Spinal cord (tissue), 10 donors: ENCODE results near the gene IFIH1. TPM values are rescaled to one million over a fixed set of nuclear protein-coding genes. Genes with fewer than 3 reads are reported as not detected.

Experiments
- DNase-seq, 6 donors: peaks; one replicate each; pipeline versions ENCODE4 v3.0.0 to v3.0.0-alpha.2; 2013 to 2015; ENCODE audit warnings: low spot score in 6 of 6, low read depth in 4 of 6
- H3K27ac ChIP-seq: one replicate; pipeline ENCODE4 v1.5.1; 2013; ENCODE audit warnings: low read depth, low read length, control low read depth
- H3K27me3 ChIP-seq: one replicate; pipeline ENCODE4 v1.6.1; 2013; ENCODE audit warnings: low read length; ENCODE audit not compliant: control insufficient read depth, insufficient read depth
- H3K36me3 ChIP-seq: one replicate; pipeline ENCODE4 v1.6.1; 2013; ENCODE audit warnings: low read length; ENCODE audit not compliant: control insufficient read depth, insufficient read depth
- H3K4me1 ChIP-seq: one replicate; pipeline ENCODE4 v1.6.1; 2013; ENCODE audit warnings: low read length; ENCODE audit not compliant: control insufficient read depth, insufficient read depth
- H3K4me3 ChIP-seq: one replicate; pipeline ENCODE4 v1.5.1; 2013; ENCODE audit warnings: low read depth, low read length, control low read depth
- H3K9me3 ChIP-seq: one replicate; pipeline ENCODE4 v1.6.1; 2013; ENCODE audit warnings: low read length; ENCODE audit not compliant: control insufficient read depth, insufficient read depth
- whole genome bisulfite sequencing: methylation state at CpG from one replicate; pipeline ENCODE4 v1.1.5; 2013; ENCODE audit warnings: missing lambda C conversion rate; ENCODE audit not compliant: insufficient coverage; 5-methylcytosine and 5-hydroxymethylcytosine counted together
- polyA plus RNA-seq, 2 donors: library from polyadenylated mRNA; unstranded; fragments of 120-200 nt; gene quantifications; one replicate each; pipeline ENCODE4 v1.2.1, GENCODE V29; 2013; ENCODE audit not compliant: insufficient read length in 2 of 2
- total RNA-seq, 2 donors: library from RNA; depleted of rRNA in 1 of 2; stranded (reverse); fragments of 120-200 nt in 1 of 2; fragments of >200 nt in 1 of 2; gene quantifications; one replicate each; pipeline versions ENCODE4 v1.2.3 to v1.2.4, GENCODE V29; 2013 to 2014
- donor health status: healthy.

The IFIH1 gene
- total and polyA plus RNA-seq, 4 donors, result 4.9 to 9.3 (median 7.6) TPM

- H3K27ac ChIP-seq, result no peak overlapping the region
These were observed 72.7 kb downstream of the IFIH1 start for GRCh38 chr2:162245781-162246180.

GRCh38 chr2:162245061-162245460 is 73.4 kb downstream of the IFIH1 start:
- no peak overlapping the region for H3K4me3 ChIP-seq
- no peaks in the 10 kb centered on the region for H3K27me3 ChIP-seq
- DNase-seq, result no peak
- peaks cover 5% of the 10 kb centered on the region for H3K4me1 ChIP-seq
- H3K27ac ChIP-seq, result no peak overlapping the region
- WGBS, result no CpG with 5 or more reads among the region's 1 CpG
- no peaks in the 10 kb centered on the region for H3K36me3 ChIP-seq
- H3K9me3 ChIP-seq, result peaks cover 3% of the 10 kb centered on the region

More at GRCh38 chr2:162245781-162246180, 72.7 kb downstream of the IFIH1 start:
- Histone ChIP-seq H3K4me1 (peaks cover 5% of the 10 kb centered on the region), H3K36me3 (no peaks in the 10 kb centered on the region), H3K27me3 (no peaks in the 10 kb centered on the region), H3K4me3 (no peak overlapping the region), H3K9me3 (peaks cover 5% of the 10 kb centered on the region)
- DNase-seq, result no peak

- 50% methylated on average over 1 of the region's 2 CpGs for WGBS
- peak in 1 of 6 donors; percentile 15 for DNase-seq
- no peaks in the 10 kb centered on the region for H3K27me3 ChIP-seq
- H3K4me1 ChIP-seq, result peaks cover 5% of the 10 kb centered on the region
- H3K9me3 ChIP-seq, result no peaks in the 10 kb centered on the region
- no peaks in the 10 kb centered on the region for H3K36me3 ChIP-seq
- H3K4me3 ChIP-seq, result no peak overlapping the region
- H3K27ac ChIP-seq, result no peak overlapping the region
These were observed 73.9 kb downstream of the IFIH1 start for GRCh38 chr2:162244541-162245031.

- H3K4me3 ChIP-seq, result no peak overlapping the region
These were observed 74.8 kb downstream of the IFIH1 start for GRCh38 chr2:162243715-162244114.

GRCh38 chr2:162243294-162243693 is 75.2 kb downstream of the IFIH1 start, which contains the start of gene FAP:
Gene FAP, minus strand, starts transcription at chr2:162243445. Its CDS starts 118 bp downstream, at chr2:162243327.
- H3K9me3 ChIP-seq, result no peaks in the 10 kb centered on the region
- no peaks in the 10 kb centered on the region for H3K36me3 ChIP-seq
- peak within 1 kb of the TSS; percentile 49 for H3K27ac ChIP-seq
- WGBS, result 10% methylated on average over 2 of the region's 6 CpGs
- H3K4me1 ChIP-seq, result peaks cover 5% of the 10 kb centered on the region
- DNase-seq, result peak in 4 of 6 donors; percentile 2 to 70 (median 33)
- peak within 1 kb of the TSS; percentile 21 for H3K4me3 ChIP-seq
- no peaks in the 10 kb centered on the region for H3K27me3 ChIP-seq

More at GRCh38 chr2:162243715-162244114, 74.8 kb downstream of the IFIH1 start:
- Histone ChIP-seq H3K27ac (no peak overlapping the region), H3K36me3 (no peaks in the 10 kb centered on the region), H3K4me1 (peaks cover 5% of the 10 kb centered on the region), H3K9me3 (no peaks in the 10 kb centered on the region), H3K27me3 (no peaks in the 10 kb centered on the region)
- DNase-seq, result no peak
- no CpG with 5 or more reads among the region's 1 CpG for WGBS

- H3K27ac ChIP-seq, result peak overlapping the region; percentile 49
- peak overlapping the region; percentile 21 for H3K4me3 ChIP-seq
- no peaks in the 10 kb centered on the region for H3K36me3 ChIP-seq
- whole genome bisulfite sequencing, result no CpG with 5 or more reads among the region's 5 CpGs
- DNase-seq, result peak in 4 of 6 donors; percentile 13 to 81 (median 45)
- H3K27me3 ChIP-seq, result no peaks in the 10 kb centered on the region
- peaks cover 5% of the 10 kb centered on the region for H3K4me1 ChIP-seq
- H3K9me3 ChIP-seq, result no peaks in the 10 kb centered on the region
These were observed 75.8 kb downstream of the IFIH1 start for GRCh38 chr2:162242586-162243280.

- Histone ChIP-seq H3K4me1 (peaks cover 5% of the 10 kb centered on the region), H3K27me3 (no peaks in the 10 kb centered on the region), H3K4me3 (no peak overlapping the region), H3K36me3 (no peaks in the 10 kb centered on the region), H3K27ac (no peak overlapping the region), H3K9me3 (no peaks in the 10 kb centered on the region)
- no CpG with 5 or more reads among the region's 1 CpG for WGBS
- DNase-seq, result no peak
These were observed 76.9 kb downstream of the IFIH1 start for GRCh38 chr2:162241571-162241970.

GRCh38 chr2:162234620-162235462 is 83.6 kb downstream of the IFIH1 start:
- WGBS, result 96% methylated on average over 25 of the region's 38 CpGs
- Histone ChIP-seq H3K4me1 (no peaks in the 10 kb centered on the region), H3K27ac (no peak overlapping the region), H3K4me3 (no peak overlapping the region), H3K27me3 (no peaks in the 10 kb centered on the region), H3K9me3 (no peaks in the 10 kb centered on the region), H3K36me3 (no peaks in the 10 kb centered on the region)
- no peak for DNase-seq

GRCh38 chr2:162233197-162233596 is 85.3 kb downstream of the IFIH1 start:
- WGBS, result no CpG with 5 or more reads among the region's 1 CpG
- H3K27ac ChIP-seq, result no peak overlapping the region
- H3K4me1 ChIP-seq, result no peaks in the 10 kb centered on the region
- H3K27me3 ChIP-seq, result no peaks in the 10 kb centered on the region
- no peaks in the 10 kb centered on the region for H3K9me3 ChIP-seq
- no peaks in the 10 kb centered on the region for H3K36me3 ChIP-seq
- H3K4me3 ChIP-seq, result no peak overlapping the region
- no peak for DNase-seq
